C4-2B (cell line): ENCODE results near the gene KCNMB3.

Source experiments
- CTCF ChIP-seq: fragments of 450-650 bp; conservative IDR thresholded peaks from 2 replicates; pipeline ENCODE4 v1.5.1; 2017; ENCODE audit warnings: mild to moderate bottlenecking
- ZFX ChIP-seq: fragments of 450-650 bp; IDR thresholded peaks from 2 replicates; pipeline ENCODE4 v1.6.1; 2017

- TF ChIP-seq CTCF (no peak), ZFX (no peak)
Observed at GRCh38 chr3:179288845-179289244, 37.9 kb upstream of the KCNMB3 start.
